Activated CD8-positive, alpha-beta T cell treated with anti-CD3 and anti-CD28 coated beads for 36 hours (primary cell): Measurements from ENCODE around the gene MAP3K12. TPM values are rescaled to one million over a fixed set of nuclear protein-coding genes. Genes with fewer than 3 reads are reported as not detected.

Source experiments
- ATAC-seq: fragments of 200-7000 bp; cut with Tn5 transposase; one replicate; pipeline ENCODE4 v1.10.0; 2021; ENCODE audit warnings: mild to moderate bottlenecking, moderate library complexity
- CTCF ChIA-PET: fragments of 350-600 bp; sonication (Branson Sonifier 250); formaldehyde crosslinking; loops from one replicate; lab custom pipeline; 2021; ENCODE audit warnings: antibody characterized with exemption; lab: Charles Lee
- POLR2A ChIA-PET: fragments of 350-600 bp; sonication (Branson Sonifier 250); formaldehyde crosslinking; loops from one replicate; lab custom pipeline; 2021; ENCODE audit warnings: antibody characterized with exemption; lab: Charles Lee
- DNase-seq: peaks from one replicate; pipeline ENCODE4 v3.0.0-alpha.2; 2020
- H3K27ac Mint-ChIP-seq: one replicate; pipeline ENCODE4 v1.8.0; 2021; ENCODE audit warnings: mild to moderate bottlenecking, mixed read lengths
- H3K27me3 Mint-ChIP-seq: one replicate; pipeline ENCODE4 v1.8.0; 2021; ENCODE audit warnings: mixed read lengths
- H3K36me3 Mint-ChIP-seq: one replicate; pipeline ENCODE4 v1.8.0; 2021; ENCODE audit warnings: low read depth, mixed read lengths
- H3K4me1 Mint-ChIP-seq: one replicate; pipeline ENCODE4 v1.8.0; 2021; ENCODE audit warnings: low read depth, mixed read lengths
- H3K4me3 Mint-ChIP-seq: one replicate; pipeline ENCODE4 v1.8.0; 2021; ENCODE audit warnings: mild to moderate bottlenecking, moderate library complexity, mixed read lengths
- H3K9me3 Mint-ChIP-seq: one replicate; pipeline ENCODE4 v1.8.0; 2021; ENCODE audit warnings: mixed read lengths
- intact Hi-C: fragments of 100-400 bp; cut with micrococcal nuclease; formaldehyde crosslinking; loops from one replicate; pipeline ENCODE4 v1.10.0; 2022
- total RNA-seq, 2 experiments: library from RNA; stranded (reverse); gene quantifications; one replicate each; pipeline ENCODE4 v1.2.3, GENCODE V29; 2021
- TF ChIP-seq, protein P1 (sequence below): fragments of 200-600 bp; IDR thresholded peaks from one replicate; pipeline ENCODE4 v1.8.0; 2022; ENCODE audit warnings: antibody characterized with exemption, mild to moderate bottlenecking

Gene MAP3K12
- total RNA-seq, 2 experiments from 2014 or later: 8.2 to 10.0 TPM

DNA sequence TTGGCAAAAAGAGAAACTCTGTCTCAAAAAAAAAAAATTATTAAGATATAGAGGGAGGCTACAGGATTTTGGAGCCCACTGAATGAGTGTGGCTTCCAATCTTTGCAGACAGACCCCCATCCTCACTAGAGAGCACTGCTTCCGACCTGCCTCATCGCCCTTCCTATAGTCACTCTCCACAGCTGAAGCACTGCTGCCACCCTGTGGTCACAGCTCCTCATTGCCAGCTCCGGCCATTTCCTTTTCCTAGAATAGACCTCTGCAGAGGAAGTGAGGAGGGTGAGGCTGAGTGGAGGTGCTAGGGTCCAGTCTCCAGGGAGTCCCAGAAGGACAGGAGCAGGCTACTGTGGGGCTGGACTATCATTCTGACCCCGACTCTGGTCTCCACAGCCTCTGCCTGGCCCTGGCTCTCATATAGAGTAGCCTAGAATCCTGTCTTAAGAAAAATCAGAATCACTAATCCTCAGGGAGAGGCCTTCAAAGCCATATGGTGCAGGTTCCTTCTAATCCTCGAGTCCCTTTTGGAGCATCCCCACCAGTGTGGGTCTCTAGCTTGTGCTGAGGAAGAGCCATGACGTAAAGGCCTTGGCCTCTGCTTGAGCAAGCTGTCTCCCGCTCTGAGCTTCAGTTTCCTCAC, 9.4 kb upstream of the MAP3K12 start:
- ChIA-PET POLR2A (interaction anchor here (0.6 to 54.1 kb wide), 4 partner anchors 13 to 156 kb away, joined by 3 to 1494 read pairs (median 4); partner anchors contain the start of gene PCBP2), CTCF (interaction anchor here (0.6 to 4.8 kb wide), 39 partner anchors 8 to 297 kb away, joined by 3 to 66 read pairs (median 5); partner anchors contain the start of genes AAAS, ATP5MC2, MAP3K12 and TARBP2)
- TF ChIP-seq, protein P1, sequence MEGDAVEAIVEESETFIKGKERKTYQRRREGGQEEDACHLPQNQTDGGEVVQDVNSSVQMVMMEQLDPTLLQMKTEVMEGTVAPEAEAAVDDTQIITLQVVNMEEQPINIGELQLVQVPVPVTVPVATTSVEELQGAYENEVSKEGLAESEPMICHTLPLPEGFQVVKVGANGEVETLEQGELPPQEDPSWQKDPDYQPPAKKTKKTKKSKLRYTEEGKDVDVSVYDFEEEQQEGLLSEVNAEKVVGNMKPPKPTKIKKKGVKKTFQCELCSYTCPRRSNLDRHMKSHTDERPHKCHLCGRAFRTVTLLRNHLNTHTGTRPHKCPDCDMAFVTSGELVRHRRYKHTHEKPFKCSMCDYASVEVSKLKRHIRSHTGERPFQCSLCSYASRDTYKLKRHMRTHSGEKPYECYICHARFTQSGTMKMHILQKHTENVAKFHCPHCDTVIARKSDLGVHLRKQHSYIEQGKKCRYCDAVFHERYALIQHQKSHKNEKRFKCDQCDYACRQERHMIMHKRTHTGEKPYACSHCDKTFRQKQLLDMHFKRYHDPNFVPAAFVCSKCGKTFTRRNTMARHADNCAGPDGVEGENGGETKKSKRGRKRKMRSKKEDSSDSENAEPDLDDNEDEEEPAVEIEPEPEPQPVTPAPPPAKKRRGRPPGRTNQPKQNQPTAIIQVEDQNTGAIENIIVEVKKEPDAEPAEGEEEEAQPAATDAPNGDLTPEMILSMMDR: peak; percentile 92
- peak overlapping the region; percentile 58 for H3K27ac Mint-ChIP-seq
- H3K9me3 Mint-ChIP-seq: no peaks in the 10 kb centered on the region
- peaks cover 12% of the 10 kb centered on the region for H3K4me1 Mint-ChIP-seq
- H3K27me3 Mint-ChIP-seq: no peaks in the 10 kb centered on the region
- intact Hi-C loops: loop anchor here (5.0 to 10.0 kb wide), 2 partner anchors 36 to 154 kb away; no protein-coding TSS in a partner anchor
- peaks cover 3% of the 10 kb centered on the region for H3K36me3 Mint-ChIP-seq
- peak; percentile 93 for DNase-seq
- peak; percentile 100 for ATAC-seq
- no peak overlapping the region for H3K4me3 Mint-ChIP-seq

DNA sequence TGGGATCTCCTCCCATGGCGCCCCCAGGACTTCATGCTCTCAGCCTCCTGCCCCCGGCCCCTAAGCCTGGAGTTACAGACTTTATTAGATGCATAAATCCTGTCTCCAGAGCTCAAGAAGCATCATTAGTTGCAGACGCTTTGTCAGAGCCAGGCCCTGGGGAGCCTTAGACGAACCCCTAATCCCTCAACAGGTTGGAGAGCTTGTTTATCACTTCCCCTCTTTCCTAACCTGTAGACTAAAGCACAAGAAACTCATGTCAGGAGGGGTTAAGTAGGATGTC, 8.3 kb upstream of the MAP3K12 start:
- ATAC-seq: no peak
- no peak overlapping the region for H3K4me3 Mint-ChIP-seq
- CTCF ChIA-PET: interaction anchor here (0.7 to 4.8 kb wide), 13 partner anchors 11 to 187 kb away, joined by 3 to 66 read pairs (median 10); partner anchors contain the start of genes AAAS and ATP5MC2

DNA sequence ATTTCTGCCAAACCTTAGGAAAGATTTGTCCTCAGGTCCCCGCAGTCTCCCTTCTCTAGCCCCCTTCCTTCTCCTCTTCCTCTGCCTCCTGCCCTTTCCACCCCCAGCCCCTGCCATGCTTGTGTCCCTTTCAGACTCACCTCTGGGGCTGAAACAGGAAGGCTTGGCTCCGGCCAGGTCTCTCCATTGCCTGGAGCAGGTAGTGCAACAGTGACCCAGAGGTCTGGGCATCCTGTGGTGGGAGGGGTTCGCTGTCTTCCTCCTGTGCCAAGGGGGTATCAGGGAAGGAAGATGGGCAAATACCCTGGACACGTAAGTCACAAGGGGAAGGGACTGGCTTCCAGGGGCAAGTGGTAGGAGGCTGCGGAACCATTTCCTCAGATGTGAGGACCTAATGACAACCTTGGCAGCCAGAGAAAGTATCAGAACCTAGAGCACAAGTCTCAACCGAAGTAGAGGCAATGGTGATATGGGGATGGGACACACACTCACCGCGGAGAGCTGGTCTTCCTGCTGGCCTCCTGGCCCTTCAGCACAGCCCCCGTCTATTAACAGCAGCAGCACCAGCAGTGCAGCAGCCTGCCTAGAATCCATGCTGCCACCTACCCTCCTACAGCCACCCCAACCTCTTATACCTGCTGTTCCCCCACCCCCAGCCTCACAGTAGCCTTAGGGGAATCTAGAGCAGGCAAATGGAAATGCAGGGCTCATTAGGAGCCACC, 7.8 kb upstream of the MAP3K12 start, which contains the start of gene NPFF:
Gene NPFF (minus strand): TSS at position 604 of the 722 bp plus-strand sequence. CDS start 10 bp downstream, at position 594.
- intact Hi-C loops: loop anchor here (5.0 to 10.0 kb wide), 2 partner anchors 35 to 152 kb away; no protein-coding TSS in a partner anchor

More for the DNA sequence above, 8.3 kb upstream of the MAP3K12 start:
- Mint-ChIP-seq H3K9me3 (no peaks in the 10 kb centered on the region), H3K36me3 (peaks cover 3% of the 10 kb centered on the region), H3K27ac (no peak overlapping the region), H3K27me3 (no peaks in the 10 kb centered on the region), H3K4me1 (peaks cover 20% of the 10 kb centered on the region)
- TF ChIP-seq, protein P1: no peak
- intact Hi-C loops: loop anchor here (5.0 to 10.0 kb wide), 2 partner anchors 35 to 153 kb away; no protein-coding TSS in a partner anchor
- POLR2A ChIA-PET: interaction anchor here (54.1 kb wide), 1 partner anchor 40 kb away, joined by 1494 read pairs; the partner anchor contains the start of gene PCBP2
- DNase-seq: no peak

DNA sequence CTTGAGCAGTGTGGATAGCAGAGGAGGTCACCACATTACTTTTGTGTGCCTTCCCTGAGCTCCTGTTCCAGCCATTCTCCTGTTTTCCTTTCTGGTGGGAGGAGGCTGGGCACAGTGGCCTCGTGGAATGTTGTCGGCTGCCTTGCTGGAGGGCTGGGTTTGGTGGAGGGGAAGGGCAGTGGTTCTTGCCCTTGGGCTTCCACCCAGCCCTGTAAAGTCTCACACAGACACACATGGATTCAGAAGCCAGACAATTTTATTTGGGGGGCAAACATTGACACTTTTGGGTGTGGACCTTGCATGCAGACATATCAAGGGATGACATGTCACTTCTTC, 7.2 kb upstream of the MAP3K12 start:
- TF ChIP-seq, protein P1: no peak
- H3K27ac Mint-ChIP-seq: no peak overlapping the region
- intact Hi-C loops: loop anchor here (5.0 to 10.0 kb wide), 2 partner anchors 34 to 152 kb away; no protein-coding TSS in a partner anchor
- no peaks in the 10 kb centered on the region for H3K27me3 Mint-ChIP-seq
- DNase-seq: no peak
- no peak for ATAC-seq
- ChIA-PET CTCF (interaction anchor here (3.7 kb wide), 1 partner anchor 183 kb away, joined by 23 read pairs; no protein-coding TSS in a partner anchor), POLR2A (interaction anchor here (54.1 kb wide), 1 partner anchor 39 kb away, joined by 1494 read pairs; the partner anchor contains the start of gene PCBP2)
- peaks cover 3% of the 10 kb centered on the region for H3K36me3 Mint-ChIP-seq
- no peaks in the 10 kb centered on the region for H3K9me3 Mint-ChIP-seq
- no peak overlapping the region for H3K4me3 Mint-ChIP-seq
- peaks cover 26% of the 10 kb centered on the region for H3K4me1 Mint-ChIP-seq

More for the DNA sequence above, 7.8 kb upstream of the MAP3K12 start, which contains the start of gene NPFF:
- Mint-ChIP-seq H3K27me3 (no peaks in the 10 kb centered on the region), H3K4me3 (no peak within 1 kb of the TSS), H3K9me3 (no peaks in the 10 kb centered on the region), H3K36me3 (peaks cover 3% of the 10 kb centered on the region), H3K27ac (no peak within 1 kb of the TSS), H3K4me1 (peaks cover 23% of the 10 kb centered on the region)
- TF ChIP-seq, protein P1: no peak
- DNase-seq: no peak
- POLR2A ChIA-PET: interaction anchor here (54.1 kb wide), 1 partner anchor 39 kb away, joined by 1494 read pairs; the partner anchor contains the start of gene PCBP2
- no peak for ATAC-seq
- CTCF ChIA-PET: interaction anchor here (0.7 to 4.8 kb wide), 9 partner anchors 13 to 186 kb away, joined by 3 to 66 read pairs (median 13); partner anchors contain the start of gene AAAS
